ENCODE measurements around the gene MED15.

DNA sequence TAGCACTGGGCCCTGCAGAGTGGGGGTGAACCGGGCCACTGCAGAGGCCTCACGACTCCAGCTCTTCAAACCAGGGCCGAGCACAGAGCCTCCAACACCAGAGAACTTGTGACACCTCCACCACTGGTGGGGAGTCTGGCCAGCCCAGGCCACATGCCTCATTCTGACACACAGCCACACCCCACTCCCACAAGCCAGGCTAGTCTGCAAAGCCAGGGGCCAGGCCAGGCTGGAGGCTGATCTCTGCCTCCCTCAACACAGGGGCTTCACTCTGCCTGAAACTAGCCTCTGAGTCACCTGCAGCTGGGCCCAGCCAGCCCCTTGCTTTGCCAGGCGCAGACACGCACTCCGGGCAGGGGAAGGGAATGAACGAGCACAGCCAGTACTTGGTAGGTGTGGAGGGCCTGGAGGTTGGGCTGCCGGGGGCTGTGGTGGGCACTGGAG is 102.9 kb downstream of the MED15 start:
- TF ChIP-seq, protein P1, sequence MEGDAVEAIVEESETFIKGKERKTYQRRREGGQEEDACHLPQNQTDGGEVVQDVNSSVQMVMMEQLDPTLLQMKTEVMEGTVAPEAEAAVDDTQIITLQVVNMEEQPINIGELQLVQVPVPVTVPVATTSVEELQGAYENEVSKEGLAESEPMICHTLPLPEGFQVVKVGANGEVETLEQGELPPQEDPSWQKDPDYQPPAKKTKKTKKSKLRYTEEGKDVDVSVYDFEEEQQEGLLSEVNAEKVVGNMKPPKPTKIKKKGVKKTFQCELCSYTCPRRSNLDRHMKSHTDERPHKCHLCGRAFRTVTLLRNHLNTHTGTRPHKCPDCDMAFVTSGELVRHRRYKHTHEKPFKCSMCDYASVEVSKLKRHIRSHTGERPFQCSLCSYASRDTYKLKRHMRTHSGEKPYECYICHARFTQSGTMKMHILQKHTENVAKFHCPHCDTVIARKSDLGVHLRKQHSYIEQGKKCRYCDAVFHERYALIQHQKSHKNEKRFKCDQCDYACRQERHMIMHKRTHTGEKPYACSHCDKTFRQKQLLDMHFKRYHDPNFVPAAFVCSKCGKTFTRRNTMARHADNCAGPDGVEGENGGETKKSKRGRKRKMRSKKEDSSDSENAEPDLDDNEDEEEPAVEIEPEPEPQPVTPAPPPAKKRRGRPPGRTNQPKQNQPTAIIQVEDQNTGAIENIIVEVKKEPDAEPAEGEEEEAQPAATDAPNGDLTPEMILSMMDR (IDR thresholded peaks at IDR 0.05), result no peak
- no peak for TF ChIP-seq POLR2A (IDR thresholded peaks at IDR 0.05; ENCODE audit: low read depth)
- no peak for TF ChIP-seq EP300 (IDR thresholded peaks at IDR 0.05)

Data from esophagus muscularis mucosa (tissue), 4 donors.